ENCODE data around the gene FAT4.

Gene FAT4

GRCh38 chr4:125359960-125360634 lies 45.3 kb downstream of the FAT4 start:
- peaks cover 5% of the 10 kb centered on the region; the same call in 1 of the 2 replicates for H3K4me1 ChIP-seq (ENCODE audit: control insufficient read depth, insufficient read depth, low read length)
- POLR2A ChIA-PET: no interaction called here
- no peak overlapping the region for H3K27ac ChIP-seq (ENCODE audit: extremely low read depth, low read depth, low read length)
- H3K36me3 ChIP-seq (ENCODE audit: control insufficient read depth in 2 of 2, insufficient read depth in 1 of 2, low read length in 2 of 2): no peaks in the 10 kb centered on the region
- H3K9me3 ChIP-seq (ENCODE audit: control insufficient read depth, insufficient read depth, low read depth, low read length): no peaks in the 10 kb centered on the region
- H3K4me3 ChIP-seq (ENCODE audit: low read depth, low read length): no peak overlapping the region
- CTCF ChIA-PET: no interaction called here
- TF ChIP-seq, protein P1, sequence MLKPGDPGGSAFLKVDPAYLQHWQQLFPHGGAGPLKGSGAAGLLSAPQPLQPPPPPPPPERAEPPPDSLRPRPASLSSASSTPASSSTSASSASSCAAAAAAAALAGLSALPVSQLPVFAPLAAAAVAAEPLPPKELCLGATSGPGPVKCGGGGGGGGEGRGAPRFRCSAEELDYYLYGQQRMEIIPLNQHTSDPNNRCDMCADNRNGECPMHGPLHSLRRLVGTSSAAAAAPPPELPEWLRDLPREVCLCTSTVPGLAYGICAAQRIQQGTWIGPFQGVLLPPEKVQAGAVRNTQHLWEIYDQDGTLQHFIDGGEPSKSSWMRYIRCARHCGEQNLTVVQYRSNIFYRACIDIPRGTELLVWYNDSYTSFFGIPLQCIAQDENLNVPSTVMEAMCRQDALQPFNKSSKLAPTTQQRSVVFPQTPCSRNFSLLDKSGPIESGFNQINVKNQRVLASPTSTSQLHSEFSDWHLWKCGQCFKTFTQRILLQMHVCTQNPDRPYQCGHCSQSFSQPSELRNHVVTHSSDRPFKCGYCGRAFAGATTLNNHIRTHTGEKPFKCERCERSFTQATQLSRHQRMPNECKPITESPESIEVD (tag by site-specific recombination; IDR thresholded peaks at IDR 0.05): peak; percentile 83
- TF ChIP-seq KLF1 (tag by site-specific recombination; IDR thresholded peaks at IDR 0.05) (no peak), ZNF555 (tag by site-specific recombination; conservative IDR thresholded peaks at IDR 0.05) (no peak), KLF8 (tag by site-specific recombination; IDR thresholded peaks at IDR 0.05) (peak; percentile 47), ZNF776 (tag by site-specific recombination; IDR thresholded peaks at IDR 0.05; ENCODE audit: borderline replicate concordance) (no peak), ZNF140 (tag by site-specific recombination; IDR thresholded peaks at IDR 0.05) (no peak), ZNF530 (tag by site-specific recombination; IDR thresholded peaks at IDR 0.05; ENCODE audit: low read depth) (no peak), ZNF394 (tag by site-specific recombination; IDR thresholded peaks at IDR 0.05; ENCODE audit: borderline replicate concordance) (no peak), TSHZ1 (tag by site-specific recombination; IDR thresholded peaks at IDR 0.05; ENCODE audit: borderline replicate concordance) (no peak), ZNF664 (tag by site-specific recombination; IDR thresholded peaks at IDR 0.05) (no peak), SP7 (tag by site-specific recombination; IDR thresholded peaks at IDR 0.05) (no peak), TRIM28 (IDR thresholded peaks at IDR 0.05; ENCODE audit: borderline replicate concordance, low read length) (peak; percentile 79), ZFP3 (tag by site-specific recombination; IDR thresholded peaks at IDR 0.05; ENCODE audit: low read depth) (no peak), ZSCAN23 (tag by site-specific recombination; IDR thresholded peaks at IDR 0.05) (no peak), ZNF792 (tag by site-specific recombination; IDR thresholded peaks at IDR 0.05) (no peak), ZNF138 (tag by site-specific recombination; IDR thresholded peaks at IDR 0.05; ENCODE audit: borderline replicate concordance) (no peak), OSR2 (tag by site-specific recombination; IDR thresholded peaks at IDR 0.05) (peak; percentile 87), ZNF670 (tag by site-specific recombination; IDR thresholded peaks at IDR 0.05; ENCODE audit: low read depth) (no peak), ZSCAN16 (tag by site-specific recombination; IDR thresholded peaks at IDR 0.05) (no peak), TCF7L2 (IDR thresholded peaks at IDR 0.05; ENCODE audit: borderline replicate concordance, low read depth, low read length) (peak; percentile 83), ZNF830 (tag by site-specific recombination; IDR thresholded peaks at IDR 0.05; ENCODE audit: low read depth) (no peak), ZNF174 (tag by site-specific recombination; IDR thresholded peaks at IDR 0.05) (no peak), ZNF843 (tag by site-specific recombination; IDR thresholded peaks at IDR 0.05) (peak; percentile 76), ZNF560 (tag by site-specific recombination; IDR thresholded peaks at IDR 0.05; ENCODE audit: borderline replicate concordance) (no peak), EGR2 (tag by site-specific recombination; IDR thresholded peaks at IDR 0.05; ENCODE audit: low read depth) (no peak), FEZF1 (tag by site-specific recombination; IDR thresholded peaks at IDR 0.05) (peak; percentile 61), ZNF610 (tag by site-specific recombination; IDR thresholded peaks at IDR 0.05; ENCODE audit: borderline replicate concordance) (no peak), ZNF654 (tag by site-specific recombination; IDR thresholded peaks at IDR 0.05; ENCODE audit: low read depth) (no peak), GLI4 (tag by site-specific recombination; IDR thresholded peaks at IDR 0.05) (no peak), ZNF239 (tag by site-specific recombination; IDR thresholded peaks at IDR 0.05) (no peak), ZNF416 (tag by site-specific recombination; IDR thresholded peaks at IDR 0.05) (no peak)
- TF ChIP-seq, protein P2, sequence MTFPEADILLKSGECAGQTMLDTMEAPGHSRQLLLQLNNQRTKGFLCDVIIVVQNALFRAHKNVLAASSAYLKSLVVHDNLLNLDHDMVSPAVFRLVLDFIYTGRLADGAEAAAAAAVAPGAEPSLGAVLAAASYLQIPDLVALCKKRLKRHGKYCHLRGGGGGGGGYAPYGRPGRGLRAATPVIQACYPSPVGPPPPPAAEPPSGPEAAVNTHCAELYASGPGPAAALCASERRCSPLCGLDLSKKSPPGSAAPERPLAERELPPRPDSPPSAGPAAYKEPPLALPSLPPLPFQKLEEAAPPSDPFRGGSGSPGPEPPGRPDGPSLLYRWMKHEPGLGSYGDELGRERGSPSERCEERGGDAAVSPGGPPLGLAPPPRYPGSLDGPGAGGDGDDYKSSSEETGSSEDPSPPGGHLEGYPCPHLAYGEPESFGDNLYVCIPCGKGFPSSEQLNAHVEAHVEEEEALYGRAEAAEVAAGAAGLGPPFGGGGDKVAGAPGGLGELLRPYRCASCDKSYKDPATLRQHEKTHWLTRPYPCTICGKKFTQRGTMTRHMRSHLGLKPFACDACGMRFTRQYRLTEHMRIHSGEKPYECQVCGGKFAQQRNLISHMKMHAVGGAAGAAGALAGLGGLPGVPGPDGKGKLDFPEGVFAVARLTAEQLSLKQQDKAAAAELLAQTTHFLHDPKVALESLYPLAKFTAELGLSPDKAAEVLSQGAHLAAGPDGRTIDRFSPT (tag by site-specific recombination; IDR thresholded peaks at IDR 0.05): peak; percentile 80

Data from HEK293 (cell line).